ENCODE measurements around the gene RPL22L1. TPM values are rescaled to one million over a fixed set of nuclear protein-coding genes. Genes with fewer than 3 reads are reported as not detected.
"Not testable (repeated sequence)": the region's sequence is repeated elsewhere in the genome, so short reads cannot be mapped to it uniquely, and the experiment has no call there.

Gene RPL22L1
- total RNA-seq, 4 donors from 2014 or later: 84.2 to 108 (median 98.3) TPM

DNA sequence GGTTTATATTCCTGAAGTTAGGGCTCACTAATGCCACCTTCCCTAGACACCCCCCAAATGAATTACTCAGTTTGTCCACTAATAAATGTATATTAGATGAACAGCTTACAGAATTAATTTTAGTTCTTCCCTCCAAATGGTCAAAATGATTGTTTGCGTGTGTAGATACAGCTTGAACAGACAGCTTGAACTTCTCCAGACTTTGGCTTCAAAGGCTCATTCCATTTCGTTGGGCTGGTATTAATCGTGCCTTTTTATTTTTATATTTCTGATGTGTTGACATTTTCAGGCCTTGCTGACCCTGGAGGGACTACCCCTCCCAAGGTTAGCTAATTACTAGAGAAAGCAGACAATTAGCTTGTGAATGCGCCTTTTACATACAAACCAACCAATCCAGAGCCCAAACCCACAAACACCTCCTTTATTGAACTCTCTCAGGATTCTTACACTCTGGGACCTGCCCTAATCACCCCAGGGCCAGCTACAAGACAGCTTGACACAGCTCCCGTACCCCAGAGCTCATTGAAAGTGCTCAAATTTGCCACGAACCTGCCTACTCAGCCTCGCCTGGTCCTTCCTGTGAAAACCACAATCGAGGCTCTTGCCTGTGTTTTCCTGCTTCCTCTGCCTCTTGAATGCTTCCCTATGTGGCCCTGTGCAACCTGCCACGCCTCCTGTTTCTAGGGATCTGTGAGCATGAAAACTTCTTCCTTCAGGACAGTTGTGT lies 40.3 kb downstream of the RPL22L1 start:
- ATAC-seq (ENCODE audit: low FRiP score) (no peak), DNase-seq (ENCODE audit: low spot score) (no peak)
- TF ChIP-seq, protein P1, sequence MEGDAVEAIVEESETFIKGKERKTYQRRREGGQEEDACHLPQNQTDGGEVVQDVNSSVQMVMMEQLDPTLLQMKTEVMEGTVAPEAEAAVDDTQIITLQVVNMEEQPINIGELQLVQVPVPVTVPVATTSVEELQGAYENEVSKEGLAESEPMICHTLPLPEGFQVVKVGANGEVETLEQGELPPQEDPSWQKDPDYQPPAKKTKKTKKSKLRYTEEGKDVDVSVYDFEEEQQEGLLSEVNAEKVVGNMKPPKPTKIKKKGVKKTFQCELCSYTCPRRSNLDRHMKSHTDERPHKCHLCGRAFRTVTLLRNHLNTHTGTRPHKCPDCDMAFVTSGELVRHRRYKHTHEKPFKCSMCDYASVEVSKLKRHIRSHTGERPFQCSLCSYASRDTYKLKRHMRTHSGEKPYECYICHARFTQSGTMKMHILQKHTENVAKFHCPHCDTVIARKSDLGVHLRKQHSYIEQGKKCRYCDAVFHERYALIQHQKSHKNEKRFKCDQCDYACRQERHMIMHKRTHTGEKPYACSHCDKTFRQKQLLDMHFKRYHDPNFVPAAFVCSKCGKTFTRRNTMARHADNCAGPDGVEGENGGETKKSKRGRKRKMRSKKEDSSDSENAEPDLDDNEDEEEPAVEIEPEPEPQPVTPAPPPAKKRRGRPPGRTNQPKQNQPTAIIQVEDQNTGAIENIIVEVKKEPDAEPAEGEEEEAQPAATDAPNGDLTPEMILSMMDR (IDR thresholded peaks at IDR 0.05): no peak

DNA sequence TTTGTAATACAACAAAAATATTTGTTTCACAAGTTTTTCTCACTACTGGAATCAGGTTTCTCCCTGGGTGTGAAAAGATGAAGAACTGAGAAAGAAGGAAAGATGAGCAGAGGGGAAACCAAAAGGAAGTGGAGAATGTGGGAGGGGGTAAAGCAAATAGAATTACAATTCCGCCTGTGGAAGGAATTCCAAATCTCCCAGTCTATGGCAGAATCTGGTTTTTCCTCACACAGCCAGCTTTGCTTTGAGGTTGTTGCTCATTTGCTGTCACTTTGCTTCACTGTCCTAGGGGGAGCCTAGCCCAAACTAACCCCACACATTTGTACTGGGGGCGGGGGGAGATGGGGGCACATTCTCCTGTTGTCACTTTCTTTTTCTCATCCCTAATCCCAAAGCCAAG lies 43.9 kb downstream of the RPL22L1 start:
- ATAC-seq (ENCODE audit: low FRiP score) (no peak), DNase-seq (ENCODE audit: low spot score) (no peak)
- TF ChIP-seq, protein P1 (IDR thresholded peaks at IDR 0.05): no peak

DNA sequence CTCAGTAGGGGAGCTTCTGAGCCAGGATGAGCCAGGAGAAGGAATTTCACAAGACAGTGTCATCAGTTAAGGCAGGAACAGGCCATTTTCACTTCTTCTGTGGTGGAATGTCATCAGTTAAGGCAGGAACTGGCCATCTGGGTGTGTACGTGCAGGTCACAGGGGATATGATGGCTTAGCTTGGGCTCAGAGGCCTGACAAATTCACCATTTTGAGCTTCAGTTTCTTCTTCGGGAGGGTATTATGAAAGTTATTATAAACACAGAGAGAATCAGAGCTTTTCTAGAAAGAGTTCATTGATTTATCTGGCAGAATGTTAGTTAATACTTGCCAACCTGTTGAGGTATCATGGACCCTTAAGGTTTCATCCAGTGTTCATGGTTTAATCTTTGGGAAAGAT lies 46.4 kb downstream of the RPL22L1 start:
- not testable (repeated sequence) for ATAC-seq (ENCODE audit: low FRiP score); DNase-seq (ENCODE audit: low spot score)

DNA sequence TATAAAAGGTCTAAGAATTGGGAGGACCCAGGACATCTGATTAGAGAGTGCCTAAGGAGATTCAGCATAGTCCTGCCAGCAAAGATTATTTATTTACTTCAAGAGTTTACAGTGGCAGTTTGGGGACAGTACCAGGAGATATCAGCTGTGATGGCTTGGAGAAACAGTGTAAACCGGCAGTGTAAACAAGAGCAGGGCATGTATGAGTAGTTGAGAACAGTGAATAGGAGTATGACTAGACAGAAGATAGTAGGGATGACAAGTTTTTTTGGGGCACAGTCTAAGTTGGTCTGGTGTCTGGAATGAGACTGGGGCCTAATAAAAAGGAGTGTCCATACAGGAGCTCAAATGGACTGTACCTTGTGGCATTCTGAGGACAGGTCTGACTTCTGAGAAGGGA lies 51.7 kb downstream of the RPL22L1 start:
- DNase-seq (ENCODE audit: low spot score); ATAC-seq (ENCODE audit: low FRiP score): not testable (repeated sequence)

DNA sequence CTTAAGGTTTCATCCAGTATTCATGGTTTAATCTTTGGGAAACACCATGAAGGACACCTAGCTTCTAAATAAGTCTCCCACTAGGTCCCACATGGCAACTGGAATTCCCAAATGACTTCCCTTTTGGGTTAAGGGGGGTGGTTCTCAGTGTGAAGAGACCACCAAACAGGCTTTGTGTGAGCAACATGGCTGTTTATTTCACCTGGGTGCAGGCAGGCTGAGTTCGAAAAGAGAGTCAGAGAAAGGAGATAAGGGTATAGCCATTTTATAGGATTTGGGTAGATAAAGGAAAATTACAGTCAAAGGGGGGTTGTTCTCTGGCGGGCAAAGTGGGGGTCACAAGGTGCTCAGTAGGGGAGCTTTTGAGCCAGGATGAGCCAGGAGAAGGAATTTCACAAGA lies 52.5 kb downstream of the RPL22L1 start:
- ATAC-seq (ENCODE audit: low FRiP score): not testable (repeated sequence)

DNA sequence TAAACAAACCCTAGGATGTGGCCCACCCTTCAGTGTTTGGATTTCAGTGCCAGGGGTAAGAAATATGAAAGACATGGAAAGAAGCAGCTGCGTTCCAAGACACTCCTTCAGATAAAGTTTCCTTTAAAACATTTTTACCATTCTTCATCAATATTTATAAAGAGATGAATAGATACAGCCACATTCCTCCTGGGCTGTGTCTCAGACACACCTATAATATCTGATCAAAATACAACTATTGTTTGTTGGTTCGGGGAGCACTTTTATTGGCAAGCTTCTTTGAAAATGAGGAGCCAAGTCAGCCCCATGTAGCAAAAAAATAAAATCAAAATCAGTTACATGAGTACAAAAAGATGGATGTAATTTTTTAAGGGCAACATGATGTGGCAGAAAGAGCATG lies 53.2 kb downstream of the RPL22L1 start:
- ATAC-seq (ENCODE audit: low FRiP score) (no peak), DNase-seq (ENCODE audit: low spot score) (no peak)
- TF ChIP-seq, protein P1 (IDR thresholded peaks at IDR 0.05): no peak

More for the DNA sequence above, 52.5 kb downstream of the RPL22L1 start:
- DNase-seq (ENCODE audit: low spot score): not testable (repeated sequence)

DNA sequence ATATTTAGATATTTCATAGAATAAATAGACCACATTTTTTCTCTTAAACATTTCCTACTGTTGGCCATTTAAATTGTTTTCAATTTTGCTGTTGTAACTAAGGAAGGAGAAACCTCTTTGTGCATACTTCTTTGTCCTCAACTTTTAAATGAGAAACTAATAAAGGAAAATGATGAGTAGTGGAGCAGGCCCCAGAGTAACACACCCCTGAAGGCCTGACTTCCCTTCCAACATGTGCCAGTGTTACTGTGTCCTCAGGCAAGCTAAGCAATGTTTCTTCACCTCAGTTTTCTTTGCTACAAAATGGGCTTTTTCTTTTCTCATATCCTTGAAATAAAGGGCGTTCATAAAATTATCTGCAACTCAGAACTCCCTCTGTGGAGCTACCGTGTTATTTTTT lies 53.7 kb downstream of the RPL22L1 start:
- ATAC-seq (ENCODE audit: low FRiP score) (no peak), DNase-seq (ENCODE audit: low spot score) (no peak)
- TF ChIP-seq, protein P1 (IDR thresholded peaks at IDR 0.05): no peak

DNA sequence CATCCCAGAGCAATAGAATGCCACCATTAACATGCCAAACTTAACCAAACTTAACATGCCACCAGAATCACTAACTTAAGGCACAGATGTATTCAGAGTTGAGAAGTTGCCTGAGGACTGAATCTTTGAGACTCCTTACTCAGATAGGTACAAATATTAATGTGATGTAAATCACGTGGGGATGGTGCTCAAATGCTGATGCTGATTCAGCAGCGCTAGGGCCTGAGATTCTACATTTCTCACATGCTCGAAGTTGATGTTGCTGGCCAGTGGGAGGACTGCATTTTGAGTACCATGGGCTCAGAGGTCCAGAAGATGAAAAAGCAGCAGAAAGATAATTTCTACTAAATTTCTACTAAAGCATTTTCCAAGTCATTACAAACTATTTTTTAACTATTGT lies 54.1 kb downstream of the RPL22L1 start:
- no peak for DNase-seq (ENCODE audit: low spot score)
- ATAC-seq (ENCODE audit: low FRiP score): no peak
- TF ChIP-seq, protein P1 (IDR thresholded peaks at IDR 0.05): no peak

DNA sequence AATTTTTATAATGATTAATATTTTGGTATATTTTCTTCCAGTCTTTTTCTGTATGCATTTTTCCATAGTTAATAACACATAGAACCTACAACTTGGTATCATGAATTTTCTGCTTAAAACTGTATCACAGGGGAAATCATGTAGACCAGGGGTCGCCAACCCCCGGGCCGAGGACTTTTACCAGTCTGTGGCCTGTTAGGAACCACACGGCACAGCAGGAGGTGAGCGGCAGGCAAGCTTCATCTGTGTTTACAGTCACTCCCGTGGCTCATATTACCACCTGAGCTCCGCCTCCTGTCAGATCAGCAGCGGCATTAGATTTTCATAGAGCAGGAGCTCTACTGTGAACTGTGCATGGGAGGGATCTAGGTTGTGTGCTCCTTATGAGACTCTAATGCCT lies 54.7 kb downstream of the RPL22L1 start:
- TF ChIP-seq, protein P1 (IDR thresholded peaks at IDR 0.05): no peak
- ATAC-seq (ENCODE audit: low FRiP score) (no peak), DNase-seq (ENCODE audit: low spot score) (no peak)
